HG03103 (cell line): Measurements from ENCODE around the gene BCORL1.
A peak's percentile ranks its signal among the peaks of the same experiment; 100 is the strongest.

Experiments used
- ATAC-seq: cut with Tn5 transposase; IDR thresholded peaks from one replicate; pipeline ENCODE4 v1.9.1; 2021; ENCODE audit warnings: low read depth; ENCODE audit not compliant: unreplicated experiment

The BCORL1 gene

GRCh38 chrX:130090364-130090763 lies 107.9 kb downstream of the BCORL1 start:
- ATAC-seq = no peak

GRCh38 chrX:130091980-130092522 lies 109.6 kb downstream of the BCORL1 start:
- ATAC-seq = peak; percentile 99

- ATAC-seq = no peak
These were observed 110.8 kb downstream of the BCORL1 start for GRCh38 chrX:130093271-130093670.

GRCh38 chrX:130094696-130095095 lies 112.3 kb downstream of the BCORL1 start:
- no peak for ATAC-seq

GRCh38 chrX:130095249-130096030 lies 113.0 kb downstream of the BCORL1 start:
- ATAC-seq = no peak

- no peak for ATAC-seq
These were observed 115.2 kb downstream of the BCORL1 start for GRCh38 chrX:130097507-130098209.

- ATAC-seq = no peak
These were observed 115.7 kb downstream of the BCORL1 start for GRCh38 chrX:130098210-130098552.

- ATAC-seq = no peak
These were observed 117.7 kb downstream of the BCORL1 start for GRCh38 chrX:130100180-130100579.

- no peak for ATAC-seq
These were observed 121.2 kb downstream of the BCORL1 start for GRCh38 chrX:130103605-130104004.

GRCh38 chrX:130105244-130105643 lies 122.8 kb downstream of the BCORL1 start:
- no peak for ATAC-seq

- no peak for ATAC-seq
These were observed 123.6 kb downstream of the BCORL1 start for GRCh38 chrX:130106071-130106470.
